IPS-NIHi7 (cell line): ENCODE measurements around the gene CNKSR1.
"Not testable (repeated sequence)": the region's sequence is repeated elsewhere in the genome, so short reads cannot be mapped to it uniquely, and the experiment has no call there.

Experiments
- DNase-seq: peaks from one replicate; pipeline ENCODE4 v3.0.0; 2012; ENCODE audit warnings: mixed read lengths; ENCODE audit errors: extremely low spot score

CNKSR1 gene

GRCh38 chr1:26225033-26225831, 47.9 kb downstream of the CNKSR1 start:
- peak; percentile 95 for DNase-seq

GRCh38 chr1:26230682-26231081, 53.4 kb downstream of the CNKSR1 start:
- not testable (repeated sequence) for DNase-seq

- peak; percentile 100 for DNase-seq
Observed at GRCh38 chr1:26233903-26234643, 56.8 kb downstream of the CNKSR1 start, which contains the start of gene CEP85. Gene CEP85 (plus strand): TSS chr1:26234200. CDS start chr1:26239784, 5,584 bp downstream.

- DNase-seq, result peak; percentile 40
Observed at GRCh38 chr1:26234644-26235370, 57.5 kb downstream of the CNKSR1 start.

- no peak for DNase-seq
Observed at GRCh38 chr1:26237230-26237966, 60.1 kb downstream of the CNKSR1 start.
